Fibroblast of gingiva (primary cell): ENCODE data around the gene ETV7.
"Not testable (repeated sequence)": the region's sequence is repeated elsewhere in the genome, so short reads cannot be mapped to it uniquely, and the experiment has no call there.

Experiments used
- DNase-seq: peaks from one replicate; pipeline ENCODE4 v3.0.0-alpha.2; 2011; ENCODE audit warnings: low read depth

ETV7 gene

GRCh38 chr6:36340306-36340617 is 47.2 kb downstream of the ETV7 start:
- no peak for DNase-seq

DNA sequence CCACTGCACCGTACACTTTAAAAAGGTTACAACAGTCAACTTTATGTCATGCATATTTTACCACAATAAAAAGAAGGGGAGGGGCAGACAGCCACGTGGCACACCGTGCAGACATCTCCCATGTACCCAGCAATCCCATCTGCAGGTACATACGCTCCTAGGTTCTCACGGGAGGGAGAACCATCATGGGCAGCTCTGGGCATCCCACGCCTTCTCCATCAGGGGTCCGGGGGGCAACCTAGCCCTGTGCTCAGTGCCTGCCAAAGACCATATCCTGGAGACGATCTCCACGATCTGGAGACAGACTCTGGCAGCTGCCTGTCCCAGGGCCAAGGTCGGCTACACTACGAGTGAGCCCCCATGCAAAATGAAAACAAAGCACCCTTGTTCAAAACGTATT is 48.3 kb downstream of the ETV7 start:
- DNase-seq, result no peak

DNA sequence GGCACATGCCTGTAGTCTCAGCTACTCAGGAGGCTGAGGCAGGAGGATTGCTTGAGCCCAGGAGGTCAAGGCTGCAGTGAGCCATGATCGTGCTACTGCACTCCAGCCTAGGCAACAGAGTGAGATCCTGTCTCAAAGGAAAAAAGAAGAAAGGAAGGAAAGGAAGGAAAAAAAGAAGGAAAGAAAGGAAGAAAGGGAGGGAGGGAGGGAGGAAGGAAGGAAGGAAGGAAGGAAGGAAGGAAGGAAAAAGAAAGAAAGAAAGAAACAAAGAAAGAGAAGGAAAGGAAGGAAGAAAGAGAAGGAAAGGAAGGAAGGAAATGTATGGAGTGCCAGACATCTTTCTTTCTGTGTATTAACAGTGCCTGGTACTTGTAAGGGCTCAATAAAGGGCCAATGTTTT is 49.2 kb downstream of the ETV7 start:
- not testable (repeated sequence) for DNase-seq

GRCh38 chr6:36337814-36338213 is 49.7 kb downstream of the ETV7 start:
- no peak for DNase-seq

GRCh38 chr6:36336779-36337241 is 50.7 kb downstream of the ETV7 start, which contains the start of gene BNIP5:
TSS of gene BNIP5 (minus strand) at chr6:36336888. CDS start at chr6:36330690, 6,198 bp downstream.
- no peak for DNase-seq

- DNase-seq, result no peak
Observed at GRCh38 chr6:36336208-36336710, 51.2 kb downstream of the ETV7 start.

DNA sequence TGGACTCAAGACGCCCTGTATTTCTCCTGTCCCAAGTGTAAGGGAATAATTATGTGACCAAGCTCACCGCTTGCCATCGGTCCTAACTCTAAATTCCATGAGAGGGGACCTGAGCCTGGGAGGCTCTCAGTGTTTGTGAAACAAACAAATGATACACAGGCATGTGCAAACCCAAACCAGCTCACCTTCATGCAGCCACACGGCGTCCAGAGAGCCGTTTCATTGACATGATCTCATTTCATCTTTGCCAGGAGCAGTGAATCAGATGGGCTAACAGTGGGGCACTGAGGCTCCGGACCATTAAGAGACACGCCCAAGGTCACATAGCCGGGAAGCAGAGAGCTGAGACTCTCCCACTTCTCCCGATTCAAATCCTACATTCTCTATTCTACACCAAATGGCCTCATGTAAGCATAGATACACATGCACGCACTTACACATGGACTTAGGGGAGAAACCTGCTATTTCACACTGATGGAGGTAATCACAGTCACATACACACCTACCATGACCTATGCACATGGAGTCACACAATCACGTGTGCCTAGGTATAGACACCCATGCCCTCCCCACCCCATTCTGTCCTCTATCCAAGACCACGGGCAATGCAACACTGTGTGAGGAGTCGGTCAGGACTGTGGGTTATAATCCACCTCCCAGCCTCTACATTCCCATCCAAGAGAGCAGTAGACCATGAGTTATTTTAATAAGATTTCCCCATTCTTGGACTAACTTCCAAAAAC is 51.8 kb downstream of the ETV7 start:
- DNase-seq, result no peak

DNA sequence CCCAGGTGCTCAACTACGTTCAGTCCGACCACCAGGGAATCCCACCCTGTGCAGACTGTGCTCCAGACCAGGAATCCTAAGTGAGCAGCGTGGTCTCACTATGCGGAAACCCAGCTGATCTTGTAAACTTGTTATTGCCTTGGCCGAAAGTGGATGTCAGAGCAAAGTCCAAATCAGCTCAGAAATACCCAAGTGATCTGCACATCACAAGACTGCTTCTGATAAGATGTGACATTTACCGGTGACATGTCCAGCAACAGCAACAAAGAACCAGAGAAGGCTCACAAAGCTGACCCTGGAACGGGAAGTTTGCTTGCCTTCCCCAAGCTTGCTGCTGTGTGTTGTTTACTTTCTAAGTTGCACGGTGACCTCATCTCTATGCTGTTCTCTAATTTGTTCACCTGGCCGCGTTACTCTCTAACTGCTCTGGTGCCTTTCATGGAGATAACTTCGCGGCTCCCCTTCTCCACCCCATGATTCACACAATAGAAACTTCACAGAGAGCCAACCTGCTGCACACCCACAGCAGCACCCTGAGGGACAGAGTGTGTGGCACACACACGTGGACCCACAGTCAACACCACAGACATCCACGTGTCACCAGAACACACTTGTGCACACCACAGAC is 52.5 kb downstream of the ETV7 start:
- no peak for DNase-seq

DNA sequence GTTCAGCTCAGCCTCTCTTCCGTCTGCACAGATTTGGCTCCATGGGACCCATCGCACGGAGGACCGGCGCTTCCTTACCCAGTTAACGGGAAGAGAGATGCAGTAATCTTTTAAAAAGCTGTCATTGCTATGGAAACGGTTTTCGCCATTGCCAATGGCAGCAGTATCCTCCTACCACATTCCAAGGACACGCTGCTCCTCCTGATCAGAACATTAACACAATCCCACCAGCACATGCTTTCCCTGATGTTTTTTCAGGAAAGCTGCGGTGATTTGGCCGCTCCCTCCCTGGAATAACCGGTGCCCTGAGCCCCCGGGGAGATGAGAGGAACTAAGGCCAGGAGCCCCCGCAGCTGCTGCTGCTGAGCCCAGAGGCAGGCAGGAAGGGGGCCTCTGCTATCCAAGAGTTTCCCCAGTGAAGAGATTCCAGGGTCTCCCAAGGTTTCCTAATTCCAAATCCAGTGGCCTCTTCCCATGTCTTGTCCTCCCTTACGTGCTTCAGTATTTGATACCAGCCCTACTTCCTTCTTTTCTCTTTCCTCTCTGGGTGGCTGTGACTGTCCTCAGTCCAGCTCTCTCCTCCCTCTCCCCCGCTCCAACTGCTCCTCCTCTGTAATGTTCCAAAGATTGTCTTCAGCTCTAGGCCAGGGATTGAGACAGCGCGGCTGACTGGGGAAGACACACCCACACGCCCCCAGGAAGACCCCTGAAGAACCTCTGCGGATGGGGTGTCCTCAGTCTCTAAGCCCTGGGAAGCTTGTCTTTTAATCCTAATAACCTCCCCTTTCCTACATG is 53.3 kb downstream of the ETV7 start:
- DNase-seq, result no peak

DNA sequence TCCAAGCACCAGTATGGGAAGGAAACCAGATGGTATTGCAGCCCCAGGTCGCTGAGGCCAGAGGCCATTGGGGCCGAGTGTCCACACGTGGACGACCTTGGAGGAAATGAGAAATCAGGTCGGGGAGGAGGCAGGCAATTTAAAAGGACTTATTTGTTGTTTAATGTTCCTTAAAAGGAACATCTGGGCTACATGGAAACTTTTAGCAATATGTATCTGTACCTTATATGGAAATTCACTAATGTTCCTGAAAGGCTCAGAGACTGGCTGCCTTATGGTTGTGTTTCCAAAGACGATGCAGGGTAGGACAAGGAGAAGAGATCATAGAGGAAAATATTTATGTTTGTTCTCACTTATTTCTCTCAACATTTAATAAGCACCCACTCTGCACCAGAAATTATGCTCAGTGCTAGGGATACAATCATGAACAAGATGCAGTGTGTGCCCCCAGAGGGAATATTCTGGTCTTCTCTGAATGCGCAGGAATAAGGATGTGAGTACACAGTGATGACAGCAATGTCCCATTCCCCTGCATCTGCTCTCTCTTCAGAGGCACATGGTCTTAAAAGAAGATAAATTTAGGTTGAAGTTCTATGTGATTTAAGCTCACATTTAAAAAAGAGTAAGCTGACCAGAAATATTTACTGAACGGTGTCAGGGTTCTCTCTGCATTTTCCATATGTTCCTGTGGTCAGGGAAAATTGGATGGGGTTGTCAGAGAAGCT is 54.1 kb downstream of the ETV7 start:
- no peak for DNase-seq

DNA sequence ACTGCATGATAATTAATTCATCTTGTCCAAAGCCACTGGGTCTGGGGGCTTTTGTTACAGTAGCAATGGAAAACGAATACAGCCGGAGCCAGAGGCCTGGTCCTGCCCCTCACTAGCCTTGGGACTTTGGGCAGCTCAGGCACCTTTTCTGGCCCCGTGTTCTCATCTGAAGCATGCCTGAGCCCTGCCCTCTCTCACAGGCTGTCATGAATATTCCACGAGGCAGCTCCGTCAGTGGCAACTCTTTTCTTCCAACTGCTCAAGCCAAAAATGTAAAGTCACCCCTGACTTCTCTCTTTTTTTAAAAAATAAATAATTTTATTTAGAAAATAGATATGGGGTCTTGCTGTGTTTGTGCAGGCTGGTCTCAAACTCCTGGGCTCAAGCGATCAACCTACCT is 56.1 kb downstream of the ETV7 start:
- no peak for DNase-seq

- no peak for DNase-seq
Observed at GRCh38 chr6:36330366-36330765, 57.1 kb downstream of the ETV7 start.

DNA sequence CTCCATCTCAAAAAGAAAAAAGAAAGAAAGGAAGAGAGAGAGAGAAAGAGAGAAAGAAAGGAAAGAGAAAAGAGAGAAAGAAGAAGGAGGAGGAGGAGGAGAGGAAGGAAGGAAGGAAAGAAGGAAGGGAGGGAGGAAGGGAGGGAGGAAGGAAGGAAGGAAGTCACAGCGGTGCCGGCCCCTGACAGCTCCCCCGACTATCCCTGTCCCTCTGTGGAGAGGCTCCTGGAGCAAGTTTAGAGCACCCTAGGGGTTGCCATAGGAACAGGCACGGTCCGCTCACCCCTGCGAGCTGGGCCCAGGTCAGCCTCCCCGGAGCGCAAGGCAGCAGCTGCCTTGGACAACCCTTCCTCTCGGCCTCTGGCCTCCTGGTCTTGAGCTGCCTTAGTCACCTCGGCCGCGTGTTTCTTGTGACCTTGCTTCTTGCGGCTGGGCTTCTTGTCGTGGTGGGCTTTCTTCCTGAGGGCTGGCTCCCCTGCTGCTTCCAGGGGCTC is 57.6 kb downstream of the ETV7 start:
- no peak for DNase-seq

- DNase-seq, result no peak
Observed at GRCh38 chr6:36328600-36328999, 58.9 kb downstream of the ETV7 start.

- no peak for DNase-seq
Observed at GRCh38 chr6:36327919-36328236, 59.6 kb downstream of the ETV7 start.

DNA sequence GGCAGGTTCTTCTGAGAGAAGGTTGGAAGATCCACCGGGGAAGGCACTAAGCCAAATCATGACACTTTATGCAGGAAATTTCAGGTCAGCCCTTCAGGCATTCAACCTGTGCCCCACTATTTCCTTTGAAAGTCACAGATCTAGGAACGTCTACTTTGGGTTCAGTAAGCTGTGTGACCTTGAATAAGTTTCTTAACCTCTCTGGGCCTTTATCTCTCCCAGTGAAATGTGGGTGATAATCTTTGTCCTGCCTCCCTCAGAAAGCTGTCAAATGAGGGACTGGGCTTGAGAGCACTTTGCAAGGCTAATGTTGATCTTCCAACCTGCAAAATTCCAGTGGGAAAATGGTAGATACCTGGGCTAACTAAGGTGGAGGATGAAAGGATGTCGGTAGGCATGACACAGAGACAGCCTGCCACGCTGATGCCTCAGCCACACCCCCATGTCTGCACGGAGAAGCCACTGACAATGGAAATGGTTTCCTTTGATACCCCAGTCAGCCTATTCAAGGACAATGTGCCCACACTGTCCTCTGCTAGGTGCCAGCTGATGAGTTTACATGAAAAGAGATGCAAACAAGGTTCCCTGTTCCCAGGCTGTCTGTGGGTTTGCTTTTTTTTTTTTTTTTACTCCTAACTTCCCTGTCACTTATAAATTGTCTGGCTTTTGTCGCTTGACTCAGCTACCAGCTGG is 60.1 kb downstream of the ETV7 start:
- no peak for DNase-seq

DNA sequence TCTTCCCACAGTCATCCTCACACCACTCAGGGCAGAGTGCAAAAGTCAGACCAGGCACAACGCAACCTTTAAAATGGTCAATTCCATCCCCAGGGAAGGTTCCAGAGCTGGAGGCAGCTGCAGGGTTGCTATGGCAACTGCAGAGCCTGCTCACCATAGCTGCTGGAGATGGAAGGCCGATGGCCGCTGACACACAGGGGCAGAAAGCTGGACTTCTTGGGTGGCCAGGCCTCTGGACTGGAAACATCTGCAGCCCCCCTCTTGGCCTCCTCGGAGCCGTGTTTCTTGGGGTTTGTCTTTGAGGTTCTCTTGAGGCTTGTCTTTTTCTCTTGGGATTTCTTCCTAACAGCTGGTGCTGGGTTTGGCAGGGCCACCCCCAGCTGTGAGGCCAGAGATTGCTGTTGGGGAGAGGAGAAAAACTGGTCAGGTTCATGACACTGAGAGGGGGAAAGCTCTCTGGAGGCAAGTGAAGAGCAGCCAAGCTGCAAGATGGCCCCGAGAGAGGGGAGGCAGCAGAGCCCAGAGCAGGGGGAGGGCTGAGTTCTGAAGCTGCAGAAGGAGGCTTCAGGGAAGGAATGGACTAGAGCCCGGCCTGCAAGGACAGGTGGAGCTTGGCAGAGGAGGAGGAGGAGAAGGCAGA is 61.0 kb downstream of the ETV7 start:
- no peak for DNase-seq

- DNase-seq, result no peak
Observed at GRCh38 chr6:36324715-36325114, 62.8 kb downstream of the ETV7 start.

- DNase-seq, result no peak
Observed at GRCh38 chr6:36324191-36324590, 63.3 kb downstream of the ETV7 start.

- no peak for DNase-seq
Observed at GRCh38 chr6:36323062-36323461, 64.4 kb downstream of the ETV7 start.

DNA sequence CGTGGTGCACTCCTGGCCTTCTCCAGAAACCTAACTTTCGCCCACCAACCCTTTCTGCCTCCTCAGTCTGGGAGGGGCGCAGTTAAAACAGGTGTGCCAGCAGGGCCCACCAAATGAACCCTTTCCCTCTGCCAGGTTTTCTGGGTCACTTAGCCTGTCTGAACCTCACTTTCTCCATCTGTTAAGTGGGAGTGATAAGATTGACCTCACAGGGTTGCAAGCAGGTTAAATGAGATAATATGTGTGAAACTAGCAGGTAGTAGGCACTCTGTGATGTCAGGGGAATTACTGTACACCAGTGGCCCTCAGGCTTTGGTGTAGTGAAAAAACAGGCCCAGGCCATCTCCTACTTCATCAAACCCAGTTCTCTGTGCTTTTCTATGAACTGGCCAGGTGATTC is 64.9 kb downstream of the ETV7 start:
- no peak for DNase-seq
